GM23248 (cell line): ENCODE measurements around the gene CUX1. TPM values are rescaled to one million over a fixed set of nuclear protein-coding genes. Genes with fewer than 3 reads are reported as not detected.
"Not testable (repeated sequence)": the region's sequence is repeated elsewhere in the genome, so short reads cannot be mapped to it uniquely, and the experiment has no call there.

Experiments
- DNase-seq: peaks from one replicate; pipeline ENCODE4 v3.0.0-alpha.2; 2015
- H2AFZ ChIP-seq: fragments of 200-600 bp; sonication (generic); 2 replicates; pipeline ENCODE4 v1.6.1; 2016; ENCODE audit warnings: antibody characterized with exemption
- H3F3A ChIP-seq: fragments of 200-600 bp; sonication (generic); 2 replicates; pipeline ENCODE4 v1.6.1; 2016; ENCODE audit warnings: mild to moderate bottlenecking, antibody characterized with exemption, mixed run types; ENCODE audit not compliant: insufficient read depth
- H3K27ac ChIP-seq: fragments of 200-600 bp; sonication (generic); 2 replicates; pipeline ENCODE4 v1.5.1; 2016; ENCODE audit warnings: mild to moderate bottlenecking
- H3K27me3 ChIP-seq: fragments of 200-600 bp; sonication (generic); replicated peaks from 2 replicates; pipeline ENCODE4 v1.6.1; 2016; ENCODE audit warnings: mild to moderate bottlenecking; ENCODE audit not compliant: insufficient read depth
- H3K36me3 ChIP-seq: fragments of 200-600 bp; sonication (generic); 2 replicates; pipeline ENCODE4 v1.6.1; 2016; ENCODE audit warnings: low read depth, mild to moderate bottlenecking
- H3K4me1 ChIP-seq: fragments of 200-600 bp; sonication (generic); 2 replicates; pipeline ENCODE4 v1.6.1; 2016; ENCODE audit warnings: mild to moderate bottlenecking; ENCODE audit not compliant: insufficient read depth
- H3K4me2 ChIP-seq: fragments of 200-600 bp; sonication (generic); one replicate; pipeline ENCODE4 v1.6.1; 2016; ENCODE audit warnings: mild to moderate bottlenecking; ENCODE audit not compliant: unreplicated experiment
- H3K4me3 ChIP-seq: fragments of 200-600 bp; sonication (generic); 2 replicates; pipeline ENCODE4 v1.5.1; 2016; ENCODE audit warnings: mild to moderate bottlenecking
- H3K79me2 ChIP-seq: fragments of 200-600 bp; sonication (generic); 2 replicates; pipeline ENCODE4 v1.6.1; 2016; ENCODE audit warnings: mild to moderate bottlenecking; ENCODE audit not compliant: insufficient read depth
- H3K9ac ChIP-seq: fragments of 200-600 bp; sonication (generic); 2 replicates; pipeline ENCODE4 v1.6.1; 2016; ENCODE audit warnings: mild to moderate bottlenecking
- H3K9me2 ChIP-seq: fragments of 200-600 bp; sonication (generic); 2 replicates; pipeline ENCODE4 v1.6.1; 2016; ENCODE audit warnings: mixed run types, mild to moderate bottlenecking, moderate library complexity; ENCODE audit not compliant: insufficient read depth
- H3K9me3 ChIP-seq: fragments of 200-600 bp; sonication (generic); one replicate; pipeline ENCODE4 v1.6.1; 2017; ENCODE audit warnings: low read depth
- H4K20me1 ChIP-seq: fragments of 200-600 bp; sonication (generic); 2 replicates; pipeline ENCODE4 v1.6.0; 2016; ENCODE audit not compliant: insufficient read depth
- EZH2 ChIP-seq: fragments of 200-600 bp; sonication (generic); IDR thresholded peaks from 2 replicates; pipeline ENCODE4 v1.6.1; 2018; ENCODE audit warnings: antibody characterized with exemption, mild to moderate bottlenecking; ENCODE audit not compliant: insufficient read depth, poor library complexity, severe bottlenecking
- EZH2phosphoT487 ChIP-seq: fragments of 200-600 bp; sonication (generic); IDR thresholded peaks from 2 replicates; pipeline ENCODE4 v1.6.1; 2018; ENCODE audit warnings: antibody characterized with exemption, moderate library complexity, mild to moderate bottlenecking, low read depth; ENCODE audit not compliant: insufficient read depth
- WGBS, 2 experiments: methylation state at CpG; one replicate each; pipeline ENCODE4 v1.1.6; 2015 to 2017; ENCODE audit warnings: low lambda C conversion rate in 2 of 2, low coverage in 1 of 2; ENCODE audit errors: missing lambda C conversion rate in 2 of 2; 5-methylcytosine and 5-hydroxymethylcytosine counted together
- in situ Hi-C: fragments of 300-500 bp; cut with MboI; formaldehyde crosslinking; loops from 2 replicates; pipeline ENCODE4 v1.15.0; 2020
- polyA plus RNA-seq: library from polyadenylated mRNA; unstranded; fragments of >200 nt; fragmentation: Nextera tagmentation; extraction: Ambion mirVana; gene quantifications from 2 replicates; pipeline ENCODE4 v1.2.1, GENCODE V29; 2016
- total RNA-seq: library from RNA; depleted of rRNA; stranded (reverse); fragments of >200 nt; shearing (Covaris generic); gene quantifications from 2 replicates; pipeline ENCODE4 v1.2.3, GENCODE V29; 2014

Gene CUX1
- total and polyA plus RNA-seq, 2 experiments from 2014 or later, result 30.2 to 34.9 TPM

DNA sequence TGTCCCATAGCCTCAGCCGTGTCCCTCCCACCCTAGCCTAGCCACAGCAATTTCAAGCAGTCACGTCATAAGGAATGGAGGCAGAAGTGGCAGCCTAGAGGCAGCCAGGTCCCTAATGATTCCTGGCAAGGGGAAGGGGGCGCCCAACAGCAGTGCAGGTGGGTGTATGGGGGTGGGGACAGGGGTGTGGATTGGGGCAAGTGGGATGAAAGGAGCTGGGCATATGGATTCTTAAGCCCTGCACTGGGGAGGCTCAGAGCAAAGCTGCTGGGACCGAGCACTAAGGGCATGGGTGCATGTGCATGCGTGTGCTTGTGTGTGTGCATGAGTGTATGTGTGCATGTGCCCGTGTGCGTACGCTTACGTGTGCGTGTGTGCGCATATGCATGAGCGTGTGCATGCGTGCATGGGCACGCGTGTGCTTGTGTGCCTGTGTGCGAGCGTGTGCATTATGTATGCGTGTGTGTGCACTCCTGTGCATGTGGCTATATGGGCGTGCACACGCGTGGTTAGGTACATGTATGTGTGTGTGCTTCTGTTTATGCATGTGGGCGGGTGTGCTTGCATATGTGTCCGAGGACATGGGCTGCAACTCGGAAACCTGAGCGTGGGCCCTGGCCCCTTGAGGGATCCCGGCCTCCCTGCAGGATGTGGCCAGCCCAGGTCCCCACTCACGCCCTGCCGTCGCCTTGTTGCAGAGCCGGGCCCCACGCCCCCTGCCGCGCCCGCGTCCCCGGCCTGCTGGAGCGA is 503.4 kb downstream of the CUX1 start:
- no peaks in the 10 kb centered on the region for H3K79me2 ChIP-seq
- H3F3A ChIP-seq, result no peaks in the 10 kb centered on the region
- H3K27me3 ChIP-seq, result peaks cover 5% of the 10 kb centered on the region
- H3K4me3 ChIP-seq, result no peak overlapping the region
- DNase-seq, result no peak
- 75 to 82% methylated on average over 28 to 29 of the region's 37 CpGs for WGBS, 2 experiments
- in situ Hi-C loops, result no loop called here
- no peak overlapping the region for H3K27ac ChIP-seq
- no peak for TF ChIP-seq EZH2
- TF ChIP-seq EZH2phosphoT487, result no peak
- no peak overlapping the region for H3K4me2 ChIP-seq
- H3K9me3 ChIP-seq, result no peaks in the 10 kb centered on the region
- H3K9me2 ChIP-seq, result no peaks in the 10 kb centered on the region
- H4K20me1 ChIP-seq, result no peaks in the 10 kb centered on the region
- H3K4me1 ChIP-seq, result no peaks in the 10 kb centered on the region
- no peak overlapping the region for H3K9ac ChIP-seq
- no peaks in the 10 kb centered on the region for H3K36me3 ChIP-seq
- H2AFZ ChIP-seq, result no peak overlapping the region

GRCh38 chr7:102321351-102322201 is 504.1 kb downstream of the CUX1 start:
- H4K20me1 ChIP-seq, result no peaks in the 10 kb centered on the region
- H3K9ac ChIP-seq, result no peak overlapping the region
- no peaks in the 10 kb centered on the region for H3K4me1 ChIP-seq
- TF ChIP-seq EZH2phosphoT487 (no peak), EZH2 (no peak)
- H3K27ac ChIP-seq, result no peak overlapping the region
- no peaks in the 10 kb centered on the region for H3K9me3 ChIP-seq
- H3K9me2 ChIP-seq, result no peaks in the 10 kb centered on the region
- H3K36me3 ChIP-seq, result no peaks in the 10 kb centered on the region
- H3K4me3 ChIP-seq, result no peak overlapping the region
- peak; percentile 55 for DNase-seq
- 18 to 19% methylated on average over 65 to 73 of the region's 73 CpGs for WGBS, 2 experiments
- in situ Hi-C loops, result no loop called here
- H3K27me3 ChIP-seq, result peaks cover 11% of the 10 kb centered on the region
- no peaks in the 10 kb centered on the region for H3K79me2 ChIP-seq
- no peaks in the 10 kb centered on the region for H3F3A ChIP-seq
- H3K4me2 ChIP-seq, result no peak overlapping the region
- H2AFZ ChIP-seq, result no peak overlapping the region

DNA sequence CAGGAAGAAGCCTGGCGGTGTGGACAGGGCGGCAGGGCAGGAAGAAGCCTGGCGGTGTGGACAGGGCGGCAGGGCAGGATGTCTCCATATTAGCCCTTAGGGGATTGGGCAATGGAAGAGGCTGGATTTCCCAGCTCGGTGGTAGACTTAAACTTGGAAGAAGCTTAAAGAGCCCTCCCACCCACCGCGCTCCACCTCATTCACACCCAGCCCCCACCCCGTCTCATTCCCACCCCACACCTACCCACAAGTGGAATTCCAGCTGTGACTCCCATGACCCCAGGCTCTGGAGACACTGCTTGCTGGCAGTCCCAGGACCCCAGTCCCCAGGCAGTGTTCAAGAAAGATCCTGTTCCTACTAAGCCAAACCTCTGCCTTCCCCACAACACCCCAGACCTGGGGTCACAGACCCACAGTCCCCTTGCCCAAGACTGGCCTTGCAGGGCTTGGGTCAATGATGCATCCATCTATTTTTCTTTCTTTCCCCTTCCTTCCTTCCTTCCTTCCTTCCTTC is 504.8 kb downstream of the CUX1 start:
- WGBS, 2 experiments, result 76 to 92% methylated on average over 2 to 8 of the region's 8 CpGs
- H3K27ac ChIP-seq, result no peak overlapping the region
- in situ Hi-C loops, result no loop called here

GRCh38 chr7:102323914-102324195 is 506.4 kb downstream of the CUX1 start:
- TF ChIP-seq EZH2phosphoT487, result no peak
- no peak for TF ChIP-seq EZH2
- Histone ChIP-seq H3K4me2 (no peak overlapping the region), H3K4me3 (no peak overlapping the region), H3K27ac (no peak overlapping the region), H3F3A (no peaks in the 10 kb centered on the region), H3K4me1 (no peaks in the 10 kb centered on the region), H4K20me1 (no peaks in the 10 kb centered on the region), H2AFZ (no peak overlapping the region), H3K9me2 (no peaks in the 10 kb centered on the region), H3K27me3 (peaks cover 25% of the 10 kb centered on the region), H3K9ac (no peak overlapping the region), H3K79me2 (no peaks in the 10 kb centered on the region), H3K9me3 (no peaks in the 10 kb centered on the region), H3K36me3 (no peaks in the 10 kb centered on the region)
- in situ Hi-C loops, result no loop called here
- WGBS, 2 experiments, result 81 to 82% methylated on average over 5 of the region's 5 CpGs
- DNase-seq, result no peak

More for the DNA sequence above, 504.8 kb downstream of the CUX1 start:
- Histone ChIP-seq H3K79me2 (no peaks in the 10 kb centered on the region), H2AFZ (no peak overlapping the region), H3K27me3 (peaks cover 17% of the 10 kb centered on the region), H3K4me1 (no peaks in the 10 kb centered on the region), H3K9me3 (no peaks in the 10 kb centered on the region), H3K9ac (no peak overlapping the region), H3K36me3 (no peaks in the 10 kb centered on the region), H3K4me2 (no peak overlapping the region), H3F3A (no peaks in the 10 kb centered on the region), H3K4me3 (no peak overlapping the region), H3K9me2 (no peaks in the 10 kb centered on the region), H4K20me1 (no peaks in the 10 kb centered on the region)
- TF ChIP-seq EZH2 (no peak), EZH2phosphoT487 (no peak)
- no peak for DNase-seq

DNA sequence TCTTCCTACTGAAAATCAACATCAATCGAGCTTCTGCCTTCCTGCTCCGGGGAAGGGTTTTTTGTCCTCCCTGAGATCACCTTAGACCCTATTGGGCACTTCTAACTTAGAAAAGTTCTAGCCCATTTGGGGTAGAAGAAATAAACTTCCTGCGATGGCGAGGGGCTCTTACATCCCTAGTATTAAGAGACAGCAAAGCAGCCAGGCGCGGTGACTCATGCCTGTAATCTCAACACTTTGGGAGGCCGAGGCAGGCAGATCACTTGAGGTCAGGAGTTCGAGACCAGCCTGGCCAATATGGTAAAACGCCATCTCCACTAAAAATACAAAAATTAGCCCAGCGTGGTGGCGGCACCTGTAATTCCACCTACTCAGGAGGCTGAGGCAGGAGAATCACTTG is 507.7 kb downstream of the CUX1 start:
- H4K20me1 ChIP-seq, H3K9ac ChIP-seq, H3K4me2 ChIP-seq, in situ Hi-C loops, H3K9me2 ChIP-seq, H3K9me3 ChIP-seq, H3K36me3 ChIP-seq, H3K27ac ChIP-seq, DNase-seq, H2AFZ ChIP-seq, H3K4me3 ChIP-seq, H3K79me2 ChIP-seq, H3K4me1 ChIP-seq, H3F3A ChIP-seq: not testable (repeated sequence)
- WGBS, 2 experiments, result 84 to 86% methylated on average over 11 of the region's 11 CpGs
- H3K27me3 ChIP-seq, result peaks cover 30% of the 10 kb centered on the region
